SU-DHL-6 (cell line): Measurements from ENCODE around the gene OR10A6.

Source experiments
- H2AFZ ChIP-seq: fragments of 200-600 bp; sonication (generic); 2 replicates; pipeline ENCODE4 v1.6.1; 2014; ENCODE audit warnings: low read depth, mild to moderate bottlenecking, moderate library complexity, mixed read lengths, antibody characterized with exemption, low read length; ENCODE audit not compliant: severe bottlenecking
- H3F3A ChIP-seq: fragments of 200-600 bp; shearing (Covaris generic); 2 replicates; pipeline ENCODE4 v1.6.0; 2016; ENCODE audit warnings: antibody characterized with exemption, mild to moderate bottlenecking; ENCODE audit not compliant: insufficient read depth
- H3K27ac ChIP-seq: fragments of 200-600 bp; sonication (generic); 2 replicates; pipeline ENCODE4 v1.5.1; 2016; ENCODE audit warnings: low read depth, mild to moderate bottlenecking, low read length, moderate library complexity, mixed read lengths
- H3K27me3 ChIP-seq: fragments of 200-600 bp; sonication (generic), shearing (Covaris generic); 2 replicates; pipeline ENCODE4 v1.6.0; 2014; ENCODE audit warnings: mild to moderate bottlenecking, low read length
- H3K36me3 ChIP-seq: fragments of 200-600 bp; sonication (generic); 2 replicates; pipeline ENCODE4 v1.6.1; 2014; ENCODE audit warnings: mild to moderate bottlenecking, low read length, mixed read lengths
- H3K4me2 ChIP-seq: fragments of 300-600, 200-600 bp; shearing (Covaris generic), sonication (generic); 2 replicates; pipeline ENCODE4 v1.6.0; 2014; ENCODE audit warnings: low read length, low read depth, mild to moderate bottlenecking; ENCODE audit not compliant: poor library complexity, severe bottlenecking
- H3K4me3 ChIP-seq: fragments of 200-600 bp; sonication (generic); 2 replicates; pipeline ENCODE4 v1.5.1; 2014; ENCODE audit warnings: antibody characterized with exemption, low read length, mild to moderate bottlenecking, mixed read lengths; ENCODE audit not compliant: insufficient read depth, poor library complexity, severe bottlenecking
- H3K79me2 ChIP-seq: fragments of 200-600 bp; sonication (generic); 2 replicates; pipeline ENCODE4 v1.6.1; 2014; ENCODE audit warnings: mild to moderate bottlenecking, low read length, moderate library complexity; ENCODE audit not compliant: insufficient read depth
- H3K9ac ChIP-seq: fragments of 200-600 bp; sonication (generic); 2 replicates; pipeline ENCODE4 v1.7.0; 2014; ENCODE audit warnings: mild to moderate bottlenecking, low read length
- H3K9me2 ChIP-seq: fragments of 200-600 bp; sonication (generic); replicated peaks from 2 replicates; pipeline ENCODE4 v1.6.1; 2014; ENCODE audit warnings: low read length; ENCODE audit not compliant: insufficient read depth
- H3K9me3 ChIP-seq: fragments of 200-600 bp; sonication (generic); 2 replicates; pipeline ENCODE4 v1.6.1; 2014; ENCODE audit warnings: low read length, mixed read lengths; ENCODE audit not compliant: insufficient read depth
- H4K20me1 ChIP-seq: fragments of 200-600 bp; sonication (generic); 2 replicates; pipeline ENCODE4 v1.6.1; 2014; ENCODE audit warnings: low read depth, mild to moderate bottlenecking, antibody characterized with exemption, low read length, moderate library complexity, mixed read lengths
- EZH2phosphoT487 ChIP-seq: fragments of 200-600 bp; sonication (generic), shearing (Covaris generic); conservative IDR thresholded peaks from 2 replicates; pipeline ENCODE4 v1.6.1; 2018; ENCODE audit warnings: mild to moderate bottlenecking, antibody characterized with exemption, low read length, moderate library complexity, mixed read lengths
- TF ChIP-seq, protein P1 (sequence below): fragments of 200-600 bp; sonication (generic); IDR thresholded peaks from one replicate; pipeline ENCODE4 v1.5.1; 2017; ENCODE audit warnings: antibody characterized with exemption, mild to moderate bottlenecking, low read length, moderate library complexity; ENCODE audit not compliant: insufficient read depth, poor library complexity, severe bottlenecking

Gene OR10A6

DNA sequence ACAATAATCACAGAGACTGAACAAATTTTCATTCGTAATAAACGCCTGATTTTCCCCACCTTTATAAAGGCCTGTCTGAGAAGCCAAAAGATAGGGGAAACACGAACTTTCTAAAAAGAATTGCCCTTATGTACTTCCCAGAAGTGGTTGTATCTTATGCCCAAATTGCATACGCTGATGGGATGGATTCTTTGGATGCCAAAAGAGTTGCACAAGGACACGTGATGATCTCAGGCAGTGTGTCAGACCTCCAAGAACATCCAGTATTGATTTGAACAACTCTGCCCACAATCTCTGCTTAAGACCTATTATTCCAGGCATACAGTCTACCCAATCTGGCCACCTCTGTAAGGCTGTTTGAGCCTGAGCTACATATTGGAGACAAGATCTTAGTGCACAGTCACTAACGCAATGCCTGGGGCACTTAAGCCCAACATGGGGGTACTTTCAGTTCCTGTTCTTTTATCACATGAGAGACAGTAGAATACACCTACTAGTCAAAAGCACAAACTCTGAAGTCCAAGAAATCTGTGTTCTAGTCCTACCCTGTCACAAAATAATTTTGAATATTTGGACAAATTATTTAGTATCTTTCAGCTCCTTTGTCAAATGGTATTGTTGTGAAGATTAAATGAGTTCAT is 38.9 kb downstream of the OR10A6 start:
- no peaks in the 10 kb centered on the region for H3K9me3 ChIP-seq
- H3K27ac ChIP-seq = no peak overlapping the region
- H3K4me3 ChIP-seq = no peak overlapping the region
- peak overlapping the region; percentile 8 for H3K4me2 ChIP-seq
- TF ChIP-seq, protein P1, sequence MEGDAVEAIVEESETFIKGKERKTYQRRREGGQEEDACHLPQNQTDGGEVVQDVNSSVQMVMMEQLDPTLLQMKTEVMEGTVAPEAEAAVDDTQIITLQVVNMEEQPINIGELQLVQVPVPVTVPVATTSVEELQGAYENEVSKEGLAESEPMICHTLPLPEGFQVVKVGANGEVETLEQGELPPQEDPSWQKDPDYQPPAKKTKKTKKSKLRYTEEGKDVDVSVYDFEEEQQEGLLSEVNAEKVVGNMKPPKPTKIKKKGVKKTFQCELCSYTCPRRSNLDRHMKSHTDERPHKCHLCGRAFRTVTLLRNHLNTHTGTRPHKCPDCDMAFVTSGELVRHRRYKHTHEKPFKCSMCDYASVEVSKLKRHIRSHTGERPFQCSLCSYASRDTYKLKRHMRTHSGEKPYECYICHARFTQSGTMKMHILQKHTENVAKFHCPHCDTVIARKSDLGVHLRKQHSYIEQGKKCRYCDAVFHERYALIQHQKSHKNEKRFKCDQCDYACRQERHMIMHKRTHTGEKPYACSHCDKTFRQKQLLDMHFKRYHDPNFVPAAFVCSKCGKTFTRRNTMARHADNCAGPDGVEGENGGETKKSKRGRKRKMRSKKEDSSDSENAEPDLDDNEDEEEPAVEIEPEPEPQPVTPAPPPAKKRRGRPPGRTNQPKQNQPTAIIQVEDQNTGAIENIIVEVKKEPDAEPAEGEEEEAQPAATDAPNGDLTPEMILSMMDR = no peak
- no peak for TF ChIP-seq EZH2phosphoT487
- no peaks in the 10 kb centered on the region for H3K27me3 ChIP-seq
- H3K36me3 ChIP-seq = no peaks in the 10 kb centered on the region
- no peaks in the 10 kb centered on the region for H3K79me2 ChIP-seq
- H3K9me2 ChIP-seq = no peaks in the 10 kb centered on the region
- no peaks in the 10 kb centered on the region for H4K20me1 ChIP-seq
- H3K9ac ChIP-seq = no peak overlapping the region
- H3F3A ChIP-seq = no peaks in the 10 kb centered on the region
- H2AFZ ChIP-seq = peak overlapping the region; percentile 97

DNA sequence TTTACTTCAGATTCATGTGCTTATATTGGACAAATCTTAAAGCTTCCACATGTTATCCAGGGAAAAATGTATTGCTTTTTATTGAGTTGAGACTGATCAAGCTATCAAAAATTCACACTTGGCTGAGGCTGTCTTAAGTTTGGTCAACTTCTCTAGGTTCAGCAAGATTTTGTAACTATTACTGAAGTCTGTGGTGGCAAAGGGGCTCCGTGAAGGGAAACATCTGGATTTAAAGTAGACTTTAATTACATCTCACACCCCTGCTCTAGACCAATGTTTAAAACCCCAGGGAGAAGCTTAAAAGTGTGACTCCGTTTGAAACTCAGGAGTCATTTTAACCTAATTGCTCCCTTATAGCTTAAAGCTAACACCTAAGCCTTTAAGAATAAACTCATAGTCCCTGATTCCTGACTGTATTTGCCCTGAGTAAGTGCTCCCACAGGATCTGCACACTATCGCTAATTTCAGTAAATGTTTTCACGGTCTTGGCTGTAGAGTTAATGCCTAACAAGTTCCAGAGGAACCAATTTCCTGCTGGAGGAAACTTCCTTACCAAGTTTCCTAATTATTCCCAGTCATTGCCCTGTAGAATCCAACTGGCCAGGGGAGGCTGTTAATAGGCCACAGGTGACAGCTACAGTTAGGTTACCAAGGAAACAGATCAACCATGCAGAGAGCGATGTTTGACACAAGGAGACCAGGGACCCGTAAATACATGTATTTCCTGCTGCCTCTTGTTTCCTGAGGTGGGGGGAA is 40.5 kb downstream of the OR10A6 start:
- Histone ChIP-seq H2AFZ (no peak overlapping the region), H3K4me2 (no peak overlapping the region), H3K27ac (no peak overlapping the region), H3K9me3 (no peaks in the 10 kb centered on the region), H3K36me3 (0 out of 2 replicates have a peak, but pooled peaks cover 2% of the 10 kb centered on the region), H3K79me2 (no peaks in the 10 kb centered on the region), H3K9me2 (no peaks in the 10 kb centered on the region), H4K20me1 (no peaks in the 10 kb centered on the region), H3F3A (no peaks in the 10 kb centered on the region), H3K27me3 (no peaks in the 10 kb centered on the region), H3K4me3 (no peak overlapping the region), H3K9ac (no peak overlapping the region)
- TF ChIP-seq, protein P1 = no peak
- TF ChIP-seq EZH2phosphoT487 = no peak

DNA sequence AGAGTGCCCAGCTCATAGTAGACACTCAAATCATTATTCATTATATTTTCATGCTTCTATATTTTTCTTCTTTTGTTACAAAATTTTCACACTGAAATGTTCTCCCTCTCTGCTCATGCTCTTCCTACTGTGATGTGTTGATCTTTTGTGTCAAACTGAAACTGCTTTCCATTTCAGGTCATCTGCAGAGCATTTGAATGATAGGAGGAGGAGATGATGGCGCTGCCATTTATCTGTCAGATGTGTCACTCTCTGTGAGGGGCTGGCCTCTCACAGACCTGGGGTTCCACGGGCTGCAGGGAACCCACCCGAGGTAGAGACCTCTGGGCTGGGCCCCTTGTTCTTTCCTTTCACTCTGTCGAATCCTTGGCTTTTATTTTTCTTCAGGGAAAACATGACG is 41.1 kb downstream of the OR10A6 start:
- H2AFZ ChIP-seq = no peak overlapping the region
- no peak overlapping the region for H3K27ac ChIP-seq
- TF ChIP-seq, protein P1 = no peak
- no peak for TF ChIP-seq EZH2phosphoT487
- H3K27me3 ChIP-seq = no peaks in the 10 kb centered on the region
- H3K36me3 ChIP-seq = 0 out of 2 replicates have a peak, but pooled peaks cover 2% of the 10 kb centered on the region
- 0 out of 2 replicates have a peak, but pooled peaks cover 4% of the 10 kb centered on the region for H4K20me1 ChIP-seq
- H3K4me3 ChIP-seq = no peak overlapping the region
- no peak overlapping the region for H3K4me2 ChIP-seq
- no peak overlapping the region for H3K9ac ChIP-seq
- H3K79me2 ChIP-seq = no peaks in the 10 kb centered on the region
- no peaks in the 10 kb centered on the region for H3K9me3 ChIP-seq
- H3K9me2 ChIP-seq = no peaks in the 10 kb centered on the region
- no peaks in the 10 kb centered on the region for H3F3A ChIP-seq
